Gastrocnemius medialis (tissue), 4 donors: ENCODE results near the gene SLC66A3. TPM values are rescaled to one million over a fixed set of nuclear protein-coding genes. Genes with fewer than 3 reads are reported as not detected.

Experiments
- ATAC-seq, 2 donors: fragments of 150-250 bp; one replicate each; pipeline ENCODE4 v1.9.1; 2016
- DNase-seq, 2 donors: peaks; one replicate each; pipeline ENCODE4 v3.0.0-alpha.2; 2019
- H3K27ac ChIP-seq, 4 donors: fragments of 200-600 bp; sonication (generic); 1 replicate in 1 of 4; 2 replicates in 3 of 4; pipeline ENCODE4 v1.5.1; 2016 to 2018; ENCODE audit warnings: mild to moderate bottlenecking in 2 of 4, moderate library complexity in 1 of 4
- H3K27me3 ChIP-seq, 3 donors: fragments of 200-600 bp; sonication (generic) in 2 of 3; 1 replicate in 1 of 3; 2 replicates in 2 of 3; pipeline versions ENCODE4 v1.5.1 to v1.6.0; 2016 to 2019; ENCODE audit warnings: mild to moderate bottlenecking in 1 of 3, moderate library complexity in 1 of 3
- H3K36me3 ChIP-seq, 2 donors: fragments of 200-600 bp; sonication (generic) in 1 of 2; one replicate each; pipeline ENCODE4 v1.5.1; 2017 to 2018
- H3K4me1 ChIP-seq, 2 donors: fragments of 200-600 bp; sonication (generic) in 1 of 2; one replicate each; pipeline ENCODE4 v1.5.1; 2016 to 2017; ENCODE audit warnings: mild to moderate bottlenecking in 2 of 2
- H3K4me3 ChIP-seq, 4 donors: fragments of 200-600 bp; sonication (generic) in 3 of 4; 1 replicate in 1 of 4; 2 replicates in 3 of 4; pipeline ENCODE4 v1.5.1; 2016 to 2019; ENCODE audit warnings: mild to moderate bottlenecking in 2 of 4
- H3K9me3 ChIP-seq, 3 donors: fragments of 200-600 bp; sonication (generic) in 2 of 3; 1 replicate in 1 of 3; 2 replicates in 2 of 3; pipeline ENCODE4 v1.5.1; 2016 to 2019
- POLR2A ChIP-seq, 2 donors: fragments of 450-650 bp; IDR thresholded peaks; one replicate each; pipeline ENCODE4 v1.6.1; 2017; ENCODE audit warnings: antibody characterized with exemption in 2 of 2, mild to moderate bottlenecking in 2 of 2, moderate library complexity in 2 of 2
- in situ Hi-C, 4 donors: fragments of 200-750 bp; cut with MboI; loops; one replicate each; pipeline versions ENCODE4 v1.15.0 to v1.8.0; 2017; ENCODE audit warnings: low sequenced_read_pairs in 4 of 4
- intact Hi-C: fragments of 100-400 bp; cut with DNase I; formaldehyde crosslinking; loops from one replicate; pipeline ENCODE4 v1.15.1; 2023; ENCODE audit warnings: low total_unique reads
- total RNA-seq, 4 donors: library from RNA; depleted of rRNA; stranded (reverse); fragments of >200 nt; gene quantifications; one replicate each; pipeline versions ENCODE4 v1.1.0 to v1.2.3, GENCODE V29; 2016
- TF ChIP-seq, protein P1 (sequence below), 5 experiments: fragments of 450-650 bp in 3 of 5; fragments of 200-600 bp in 2 of 5; sonication (generic) in 2 of 5; IDR thresholded peaks in 4 of 5; conservative IDR thresholded peaks in 1 of 5; 1 replicate in 4 of 5; 2 replicates in 1 of 5; pipeline ENCODE4 v1.5.1; 2016 to 2019; ENCODE audit warnings: antibody characterized with exemption in 5 of 5, mild to moderate bottlenecking in 3 of 5, moderate library complexity in 3 of 5

SLC66A3 gene
- total RNA-seq, 4 donors from 2014 or later = 10.6 to 29.2 (median 16.0) TPM

- ATAC-seq (no peak), DNase-seq (no peak)
- intact Hi-C loops = no loop called here
- H3K4me1 ChIP-seq = no peaks in the 10 kb centered on the region
- H3K4me3 ChIP-seq = no peak overlapping the region
- H3K27ac ChIP-seq = no peak overlapping the region
- in situ Hi-C loops = loop anchor here (25.0 kb wide), 2 partner anchors 271 to 446 kb away; no protein-coding TSS in a partner anchor
- TF ChIP-seq, protein P1, sequence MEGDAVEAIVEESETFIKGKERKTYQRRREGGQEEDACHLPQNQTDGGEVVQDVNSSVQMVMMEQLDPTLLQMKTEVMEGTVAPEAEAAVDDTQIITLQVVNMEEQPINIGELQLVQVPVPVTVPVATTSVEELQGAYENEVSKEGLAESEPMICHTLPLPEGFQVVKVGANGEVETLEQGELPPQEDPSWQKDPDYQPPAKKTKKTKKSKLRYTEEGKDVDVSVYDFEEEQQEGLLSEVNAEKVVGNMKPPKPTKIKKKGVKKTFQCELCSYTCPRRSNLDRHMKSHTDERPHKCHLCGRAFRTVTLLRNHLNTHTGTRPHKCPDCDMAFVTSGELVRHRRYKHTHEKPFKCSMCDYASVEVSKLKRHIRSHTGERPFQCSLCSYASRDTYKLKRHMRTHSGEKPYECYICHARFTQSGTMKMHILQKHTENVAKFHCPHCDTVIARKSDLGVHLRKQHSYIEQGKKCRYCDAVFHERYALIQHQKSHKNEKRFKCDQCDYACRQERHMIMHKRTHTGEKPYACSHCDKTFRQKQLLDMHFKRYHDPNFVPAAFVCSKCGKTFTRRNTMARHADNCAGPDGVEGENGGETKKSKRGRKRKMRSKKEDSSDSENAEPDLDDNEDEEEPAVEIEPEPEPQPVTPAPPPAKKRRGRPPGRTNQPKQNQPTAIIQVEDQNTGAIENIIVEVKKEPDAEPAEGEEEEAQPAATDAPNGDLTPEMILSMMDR (IDR thresholded peaks at IDR 0.05 in 4 of 5, conservative IDR thresholded peaks at IDR 0.05 in 1 of 5) = no peak
- no peaks in the 10 kb centered on the region for H3K9me3 ChIP-seq
- H3K36me3 ChIP-seq = no peaks in the 10 kb centered on the region
- H3K27me3 ChIP-seq = peaks cover 0 to 2% (median 0%) of the 10 kb centered on the region in 3 donors
Measured at GRCh38 chr2:11141319-11141718, 13.9 kb upstream of the SLC66A3 start.

- intact Hi-C loops (no loop called here), in situ Hi-C loops (loop anchor here (25.0 kb wide), 2 partner anchors 270 to 445 kb away; no protein-coding TSS in a partner anchor)
- DNase-seq = no peak
- Histone ChIP-seq H3K4me3 (no peak overlapping the region), H3K4me1 (no peaks in the 10 kb centered on the region), H3K27me3 (peaks cover 0 to 2% (median 0%) of the 10 kb centered on the region in 3 donors), H3K36me3 (no peaks in the 10 kb centered on the region), H3K27ac (no peak overlapping the region), H3K9me3 (no peaks in the 10 kb centered on the region)
- TF ChIP-seq POLR2A (IDR thresholded peaks at IDR 0.05) = no peak
- TF ChIP-seq, protein P1 (IDR thresholded peaks at IDR 0.05 in 4 of 5, conservative IDR thresholded peaks at IDR 0.05 in 1 of 5) = no peak
- ATAC-seq = no peak
Measured at GRCh38 chr2:11142330-11142729, 12.9 kb upstream of the SLC66A3 start.

- H3K36me3 ChIP-seq = no peaks in the 10 kb centered on the region
- no peaks in the 10 kb centered on the region for H3K4me1 ChIP-seq
- in situ Hi-C loops (loop anchor here (25.0 kb wide), 2 partner anchors 269 to 444 kb away; no protein-coding TSS in a partner anchor), intact Hi-C loops (no loop called here)
- DNase-seq (no peak), ATAC-seq (no peak)
- no peak overlapping the region for H3K4me3 ChIP-seq
- no peaks in the 10 kb centered on the region for H3K9me3 ChIP-seq
- peaks cover 0 to 2% (median 0%) of the 10 kb centered on the region in 3 donors for H3K27me3 ChIP-seq
- TF ChIP-seq, protein P1 (IDR thresholded peaks at IDR 0.05 in 4 of 5, conservative IDR thresholded peaks at IDR 0.05 in 1 of 5) = no peak
- no peak for TF ChIP-seq POLR2A (IDR thresholded peaks at IDR 0.05)
- no peak overlapping the region for H3K27ac ChIP-seq
Measured at GRCh38 chr2:11142987-11143386, 12.3 kb upstream of the SLC66A3 start.

DNA sequence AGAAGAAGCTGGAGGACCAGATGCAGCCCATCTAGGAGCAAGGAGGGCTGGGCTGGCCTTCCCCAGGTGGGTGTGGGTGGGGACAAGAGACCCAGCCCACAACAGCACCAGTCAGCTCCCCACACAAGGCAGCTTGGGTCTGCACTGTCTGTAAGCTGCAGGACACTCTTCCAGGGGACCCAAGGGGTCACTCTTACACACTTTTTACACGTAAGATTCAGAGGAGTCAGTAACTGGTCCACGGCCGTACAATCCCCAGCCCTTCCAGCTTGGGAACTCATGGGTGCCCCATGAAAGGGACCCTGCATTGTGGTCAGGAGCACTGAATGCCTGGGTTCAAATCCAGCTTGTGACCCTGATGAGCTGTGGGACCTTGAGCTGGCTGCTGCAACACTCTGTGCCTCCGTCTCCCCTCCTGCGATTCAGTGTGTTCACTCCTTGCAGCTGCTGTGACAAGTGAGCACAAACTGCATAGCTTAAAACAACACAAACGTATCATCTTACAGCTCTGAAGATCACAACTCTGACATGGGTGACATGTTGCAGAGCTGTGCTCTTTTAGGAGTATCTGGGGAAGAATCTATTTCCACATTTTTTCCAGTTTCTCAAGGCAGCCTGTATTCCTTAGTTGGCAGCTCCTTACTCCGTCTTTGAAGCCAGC lies 11.1 kb upstream of the SLC66A3 start:
- no peak overlapping the region for H3K4me3 ChIP-seq
- intact Hi-C loops (no loop called here), in situ Hi-C loops (loop anchor here (25.0 kb wide), 2 partner anchors 268 to 443 kb away; no protein-coding TSS in a partner anchor)
- no peaks in the 10 kb centered on the region for H3K36me3 ChIP-seq
- no peak overlapping the region for H3K27ac ChIP-seq
- no peaks in the 10 kb centered on the region for H3K9me3 ChIP-seq
- TF ChIP-seq, protein P1 (IDR thresholded peaks at IDR 0.05 in 4 of 5, conservative IDR thresholded peaks at IDR 0.05 in 1 of 5) = no peak
- no peak for TF ChIP-seq POLR2A (IDR thresholded peaks at IDR 0.05)
- ATAC-seq (no peak), DNase-seq (no peak)
- no peaks in the 10 kb centered on the region for H3K4me1 ChIP-seq
- H3K27me3 ChIP-seq = peaks cover 0 to 2% (median 0%) of the 10 kb centered on the region in 3 donors
